MM.1S (cell line): ENCODE results near the gene RNF187.

Experiments used
- EZH2 ChIP-seq: fragments of 300-600 bp; sonication (generic); optimal IDR thresholded peaks from 2 replicates; pipeline ENCODE3; 2017; ENCODE audit warnings: low read depth, mild to moderate bottlenecking, antibody characterized with exemption, low read length, mixed read lengths
- TF ChIP-seq, protein P1 (sequence below): fragments of 300-600 bp; sonication (generic); IDR thresholded peaks from 2 replicates; pipeline ENCODE4 v1.5.1; 2016; ENCODE audit warnings: antibody characterized with exemption, low read length, mixed read lengths

DNA sequence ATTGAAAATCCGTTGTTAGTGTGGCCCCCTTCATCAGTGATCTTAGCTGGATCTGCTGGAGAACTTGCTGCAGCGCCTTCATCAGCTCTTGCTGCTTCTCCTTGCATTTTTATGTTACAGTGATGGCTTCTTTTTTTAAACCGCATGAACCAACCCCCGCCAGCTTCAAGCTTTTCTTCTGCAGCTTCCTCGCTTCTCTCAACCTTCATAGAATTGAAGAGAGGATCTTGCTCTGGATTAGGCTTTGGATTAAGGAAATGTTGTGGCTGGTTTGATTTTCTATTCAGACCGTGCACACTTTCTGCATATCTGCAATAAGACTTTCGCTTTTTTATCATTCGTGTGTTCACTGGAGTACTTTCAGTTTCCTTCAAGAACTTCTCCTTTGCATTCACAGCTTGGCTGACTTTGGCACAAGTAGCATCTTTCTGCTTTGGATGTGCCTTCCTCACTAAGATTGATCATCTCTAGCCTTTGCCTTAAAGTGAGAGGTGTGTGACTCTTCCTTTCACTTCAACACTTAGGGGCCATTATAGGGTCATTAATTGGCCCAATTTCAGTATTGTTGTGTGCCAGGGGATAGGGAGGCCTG lies 13.1 kb downstream of the RNF187 start:
- no peak for TF ChIP-seq EZH2
- TF ChIP-seq, protein P1, sequence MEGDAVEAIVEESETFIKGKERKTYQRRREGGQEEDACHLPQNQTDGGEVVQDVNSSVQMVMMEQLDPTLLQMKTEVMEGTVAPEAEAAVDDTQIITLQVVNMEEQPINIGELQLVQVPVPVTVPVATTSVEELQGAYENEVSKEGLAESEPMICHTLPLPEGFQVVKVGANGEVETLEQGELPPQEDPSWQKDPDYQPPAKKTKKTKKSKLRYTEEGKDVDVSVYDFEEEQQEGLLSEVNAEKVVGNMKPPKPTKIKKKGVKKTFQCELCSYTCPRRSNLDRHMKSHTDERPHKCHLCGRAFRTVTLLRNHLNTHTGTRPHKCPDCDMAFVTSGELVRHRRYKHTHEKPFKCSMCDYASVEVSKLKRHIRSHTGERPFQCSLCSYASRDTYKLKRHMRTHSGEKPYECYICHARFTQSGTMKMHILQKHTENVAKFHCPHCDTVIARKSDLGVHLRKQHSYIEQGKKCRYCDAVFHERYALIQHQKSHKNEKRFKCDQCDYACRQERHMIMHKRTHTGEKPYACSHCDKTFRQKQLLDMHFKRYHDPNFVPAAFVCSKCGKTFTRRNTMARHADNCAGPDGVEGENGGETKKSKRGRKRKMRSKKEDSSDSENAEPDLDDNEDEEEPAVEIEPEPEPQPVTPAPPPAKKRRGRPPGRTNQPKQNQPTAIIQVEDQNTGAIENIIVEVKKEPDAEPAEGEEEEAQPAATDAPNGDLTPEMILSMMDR: no peak
